22Rv1 (cell line): ENCODE results near the gene SLC8A1.

Experiments
- ZFX ChIP-seq: fragments of 450-650 bp; IDR thresholded peaks from 2 replicates; pipeline ENCODE4 v1.6.1; 2017; ENCODE audit warnings: antibody characterized with exemption, borderline replicate concordance
- TF ChIP-seq, protein P1 (sequence below): fragments of 450-650 bp; IDR thresholded peaks from 2 replicates; pipeline ENCODE4 v1.5.1; 2017; ENCODE audit warnings: mild to moderate bottlenecking

DNA sequence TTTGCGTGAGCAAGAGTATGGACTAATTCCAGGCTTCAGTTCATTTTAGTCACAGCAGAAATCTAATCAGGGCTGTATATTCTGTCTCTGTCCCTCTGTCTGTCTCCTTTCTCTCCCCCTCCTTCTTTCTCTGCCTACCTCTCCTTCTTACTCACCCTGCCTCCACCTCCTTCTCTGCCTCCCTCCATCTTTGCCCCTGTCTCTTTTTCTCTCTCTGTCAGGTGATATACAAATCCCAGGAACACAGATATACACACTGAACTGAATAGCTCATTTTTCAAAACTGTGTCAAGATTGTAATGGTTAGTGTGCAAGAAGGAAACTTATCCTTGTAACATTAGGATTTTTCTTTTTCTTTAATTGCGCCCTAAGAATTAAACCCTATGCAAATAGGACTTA lies 32.5 kb downstream of the SLC8A1 start:
- TF ChIP-seq, protein P1, sequence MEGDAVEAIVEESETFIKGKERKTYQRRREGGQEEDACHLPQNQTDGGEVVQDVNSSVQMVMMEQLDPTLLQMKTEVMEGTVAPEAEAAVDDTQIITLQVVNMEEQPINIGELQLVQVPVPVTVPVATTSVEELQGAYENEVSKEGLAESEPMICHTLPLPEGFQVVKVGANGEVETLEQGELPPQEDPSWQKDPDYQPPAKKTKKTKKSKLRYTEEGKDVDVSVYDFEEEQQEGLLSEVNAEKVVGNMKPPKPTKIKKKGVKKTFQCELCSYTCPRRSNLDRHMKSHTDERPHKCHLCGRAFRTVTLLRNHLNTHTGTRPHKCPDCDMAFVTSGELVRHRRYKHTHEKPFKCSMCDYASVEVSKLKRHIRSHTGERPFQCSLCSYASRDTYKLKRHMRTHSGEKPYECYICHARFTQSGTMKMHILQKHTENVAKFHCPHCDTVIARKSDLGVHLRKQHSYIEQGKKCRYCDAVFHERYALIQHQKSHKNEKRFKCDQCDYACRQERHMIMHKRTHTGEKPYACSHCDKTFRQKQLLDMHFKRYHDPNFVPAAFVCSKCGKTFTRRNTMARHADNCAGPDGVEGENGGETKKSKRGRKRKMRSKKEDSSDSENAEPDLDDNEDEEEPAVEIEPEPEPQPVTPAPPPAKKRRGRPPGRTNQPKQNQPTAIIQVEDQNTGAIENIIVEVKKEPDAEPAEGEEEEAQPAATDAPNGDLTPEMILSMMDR = no peak
- TF ChIP-seq ZFX = no peak
